Measurements from ENCODE around the gene ANGPTL8.

DNA sequence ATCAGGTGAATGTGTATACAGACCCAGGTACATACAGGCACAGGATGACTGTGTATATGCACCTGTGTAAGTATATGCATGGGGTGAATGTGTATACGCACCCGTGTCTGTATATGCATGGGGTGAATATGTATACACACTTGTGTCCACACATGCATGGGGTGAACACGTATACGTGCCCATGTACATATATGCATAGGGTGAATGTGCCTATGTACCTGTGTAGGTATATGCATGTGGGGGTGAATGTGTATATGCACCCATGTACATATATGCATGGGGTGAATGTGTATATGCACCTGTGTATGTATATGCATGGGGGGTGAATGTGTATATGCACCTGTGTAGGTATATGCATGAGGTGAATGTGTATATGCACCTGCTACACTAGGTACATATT is 6.9 kb upstream of the ANGPTL8 start:
- TF ChIP-seq POLR2A (IDR thresholded peaks at IDR 0.05) (no peak), POLR2AphosphoS5 (IDR thresholded peaks at IDR 0.05) (no peak)
- TF ChIP-seq, protein P1, sequence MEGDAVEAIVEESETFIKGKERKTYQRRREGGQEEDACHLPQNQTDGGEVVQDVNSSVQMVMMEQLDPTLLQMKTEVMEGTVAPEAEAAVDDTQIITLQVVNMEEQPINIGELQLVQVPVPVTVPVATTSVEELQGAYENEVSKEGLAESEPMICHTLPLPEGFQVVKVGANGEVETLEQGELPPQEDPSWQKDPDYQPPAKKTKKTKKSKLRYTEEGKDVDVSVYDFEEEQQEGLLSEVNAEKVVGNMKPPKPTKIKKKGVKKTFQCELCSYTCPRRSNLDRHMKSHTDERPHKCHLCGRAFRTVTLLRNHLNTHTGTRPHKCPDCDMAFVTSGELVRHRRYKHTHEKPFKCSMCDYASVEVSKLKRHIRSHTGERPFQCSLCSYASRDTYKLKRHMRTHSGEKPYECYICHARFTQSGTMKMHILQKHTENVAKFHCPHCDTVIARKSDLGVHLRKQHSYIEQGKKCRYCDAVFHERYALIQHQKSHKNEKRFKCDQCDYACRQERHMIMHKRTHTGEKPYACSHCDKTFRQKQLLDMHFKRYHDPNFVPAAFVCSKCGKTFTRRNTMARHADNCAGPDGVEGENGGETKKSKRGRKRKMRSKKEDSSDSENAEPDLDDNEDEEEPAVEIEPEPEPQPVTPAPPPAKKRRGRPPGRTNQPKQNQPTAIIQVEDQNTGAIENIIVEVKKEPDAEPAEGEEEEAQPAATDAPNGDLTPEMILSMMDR (IDR thresholded peaks at IDR 0.05) = no peak
